ENCODE results near the gene DYSF.

The DYSF gene

GRCh38 chr2:71552861-71553301 lies 99.5 kb downstream of the DYSF start:
- Histone ChIP-seq H3K4me3 (ENCODE audit: low read length) (no peak overlapping the region), H3K27me3 (ENCODE audit: control insufficient read depth, low read length) (no peaks in the 10 kb centered on the region), H3K9me3 (ENCODE audit: control insufficient read depth, insufficient read depth, low read length) (no peaks in the 10 kb centered on the region), H3K9me2 (replicated peaks; ENCODE audit: control insufficient read depth, low read length) (no peaks in the 10 kb centered on the region), H4K20me1 (ENCODE audit: control insufficient read depth, insufficient read depth, low read depth, low read length) (no peaks in the 10 kb centered on the region), H3K4me2 (ENCODE audit: low read length) (no peak overlapping the region), H3K4me1 (ENCODE audit: control insufficient read depth, low read length) (no peaks in the 10 kb centered on the region), H3F3A (ENCODE audit: control insufficient read depth, insufficient read depth) (no peaks in the 10 kb centered on the region), H3K79me2 (ENCODE audit: control insufficient read depth, low read length) (no peaks in the 10 kb centered on the region), H3K27ac (ENCODE audit: low read depth, low read length) (no peak overlapping the region), H3K36me3 (ENCODE audit: control insufficient read depth, low read length) (no peaks in the 10 kb centered on the region)
- TF ChIP-seq EZH2phosphoT487 (IDR thresholded peaks at IDR 0.05; ENCODE audit: borderline replicate concordance, low read length) (no peak), CTCF (IDR thresholded peaks at IDR 0.05; ENCODE audit: low read depth, low read length, poor library complexity, severe bottlenecking) (no peak)

GRCh38 chr2:71554028-71554705 lies 100.8 kb downstream of the DYSF start:
- H3K4me3 ChIP-seq (ENCODE audit: low read length) = no peak overlapping the region
- no peaks in the 10 kb centered on the region for H4K20me1 ChIP-seq (ENCODE audit: control insufficient read depth, insufficient read depth, low read depth, low read length)
- H3K4me2 ChIP-seq (ENCODE audit: low read length) = no peak overlapping the region
- no peaks in the 10 kb centered on the region for H3K27me3 ChIP-seq (ENCODE audit: control insufficient read depth, low read length)
- no peaks in the 10 kb centered on the region for H3K4me1 ChIP-seq (ENCODE audit: control insufficient read depth, low read length)
- H3K27ac ChIP-seq (ENCODE audit: low read depth, low read length) = no peak overlapping the region
- H3K36me3 ChIP-seq (ENCODE audit: control insufficient read depth, low read length) = no peaks in the 10 kb centered on the region
- TF ChIP-seq EZH2phosphoT487 (IDR thresholded peaks at IDR 0.05; ENCODE audit: borderline replicate concordance, low read length) (no peak), CTCF (IDR thresholded peaks at IDR 0.05; ENCODE audit: low read depth, low read length, poor library complexity, severe bottlenecking) (no peak)
- no peaks in the 10 kb centered on the region for H3K79me2 ChIP-seq (ENCODE audit: control insufficient read depth, low read length)
- no peaks in the 10 kb centered on the region for H3K9me3 ChIP-seq (ENCODE audit: control insufficient read depth, insufficient read depth, low read length)
- no peaks in the 10 kb centered on the region for H3F3A ChIP-seq (ENCODE audit: control insufficient read depth, insufficient read depth)
- H3K9me2 ChIP-seq (replicated peaks; ENCODE audit: control insufficient read depth, low read length) = no peaks in the 10 kb centered on the region

- Histone ChIP-seq H3K36me3 (ENCODE audit: control insufficient read depth, low read length) (no peaks in the 10 kb centered on the region), H3K4me3 (ENCODE audit: low read length) (no peak overlapping the region), H4K20me1 (ENCODE audit: control insufficient read depth, insufficient read depth, low read depth, low read length) (no peaks in the 10 kb centered on the region), H3F3A (ENCODE audit: control insufficient read depth, insufficient read depth) (no peaks in the 10 kb centered on the region), H3K27ac (ENCODE audit: low read depth, low read length) (no peak overlapping the region), H3K4me2 (ENCODE audit: low read length) (no peak overlapping the region), H3K9me3 (ENCODE audit: control insufficient read depth, insufficient read depth, low read length) (no peaks in the 10 kb centered on the region), H3K79me2 (ENCODE audit: control insufficient read depth, low read length) (no peaks in the 10 kb centered on the region), H3K27me3 (ENCODE audit: control insufficient read depth, low read length) (no peaks in the 10 kb centered on the region), H3K9me2 (replicated peaks; ENCODE audit: control insufficient read depth, low read length) (no peaks in the 10 kb centered on the region), H3K4me1 (ENCODE audit: control insufficient read depth, low read length) (no peaks in the 10 kb centered on the region)
- TF ChIP-seq EZH2phosphoT487 (IDR thresholded peaks at IDR 0.05; ENCODE audit: borderline replicate concordance, low read length) (no peak), CTCF (IDR thresholded peaks at IDR 0.05; ENCODE audit: low read depth, low read length, poor library complexity, severe bottlenecking) (no peak)
These were observed 101.3 kb downstream of the DYSF start for GRCh38 chr2:71554706-71555056.
